Endothelial cell (in vitro differentiated cells): ENCODE measurements around the gene PSMD13. TPM values are rescaled to one million over a fixed set of nuclear protein-coding genes. Genes with fewer than 3 reads are reported as not detected.

Source experiments
- DNase-seq: peaks from one replicate; pipeline ENCODE4 v3.0.0; 2021; ENCODE audit warnings: low spot score
- H3K27ac Mint-ChIP-seq: one replicate; pipeline ENCODE4 v1.8.0; 2021; ENCODE audit warnings: mixed read lengths, inconsistent platforms; ENCODE audit not compliant: unreplicated experiment
- H3K27me3 Mint-ChIP-seq: one replicate; pipeline ENCODE4 v1.8.0; 2021; ENCODE audit warnings: mild to moderate bottlenecking, moderate library complexity, mixed read lengths, inconsistent platforms; ENCODE audit not compliant: unreplicated experiment
- H3K36me3 Mint-ChIP-seq: one replicate; pipeline ENCODE4 v1.8.0; 2021; ENCODE audit warnings: mild to moderate bottlenecking, low read depth, mixed read lengths, inconsistent platforms; ENCODE audit not compliant: unreplicated experiment
- H3K4me1 Mint-ChIP-seq: one replicate; pipeline ENCODE4 v1.8.0; 2021; ENCODE audit warnings: mild to moderate bottlenecking, mixed read lengths, inconsistent platforms; ENCODE audit not compliant: unreplicated experiment
- H3K4me3 Mint-ChIP-seq: one replicate; pipeline ENCODE4 v1.8.0; 2021; ENCODE audit warnings: mild to moderate bottlenecking, mixed read lengths, inconsistent platforms; ENCODE audit not compliant: unreplicated experiment
- H3K9me3 Mint-ChIP-seq: one replicate; pipeline ENCODE4 v1.8.0; 2021; ENCODE audit warnings: mixed read lengths, inconsistent platforms; ENCODE audit not compliant: unreplicated experiment
- total RNA-seq: library from RNA; stranded (reverse); fragmentation: NEBNext Ultra II Directional; extraction: Animal tissue kit (Norgen Biotek cat#: 25700); gene quantifications from one replicate; pipeline ENCODE4 v1.2.1, GENCODE V29; 2021; ENCODE audit not compliant: unreplicated experiment
- TF ChIP-seq, protein P1 (sequence below): fragments of 200-600 bp; sonication (generic); IDR thresholded peaks from one replicate; pipeline ENCODE4 v1.5.0; 2021; ENCODE audit warnings: antibody characterized with exemption; ENCODE audit not compliant: unreplicated experiment

PSMD13 gene
- total RNA-seq, 1 donor from 2014 or later: 189 TPM

DNA sequence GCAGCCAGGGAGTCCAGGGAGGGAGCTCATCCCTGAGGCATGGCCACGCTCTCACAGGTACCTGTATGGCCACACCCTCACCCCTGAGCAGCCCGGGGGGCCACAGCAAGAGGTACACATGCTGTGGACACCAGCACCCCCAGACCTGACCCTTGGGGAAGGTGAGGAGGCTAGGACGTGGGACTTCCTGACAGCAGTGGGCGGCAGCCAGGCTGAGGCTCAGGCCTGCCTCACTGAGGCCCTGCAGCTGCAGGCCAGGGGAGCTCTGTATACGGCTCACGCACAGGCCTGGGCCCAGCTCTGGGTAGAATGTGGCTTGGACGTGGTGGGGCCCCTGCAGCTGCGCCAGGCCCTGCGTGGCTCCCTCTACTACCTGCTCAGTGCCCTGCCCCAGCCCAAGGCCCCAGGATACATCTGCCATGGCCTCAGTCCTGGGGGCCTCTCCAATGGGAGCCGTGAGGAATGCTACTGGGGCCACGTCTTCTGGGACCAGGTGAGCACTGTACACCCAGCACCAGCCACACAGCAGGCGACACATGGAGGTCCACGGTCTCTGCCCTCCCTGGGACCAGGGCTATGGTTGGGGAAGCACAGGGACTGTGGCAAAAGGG lies 54.0 kb downstream of the PSMD13 start:
- TF ChIP-seq, protein P1, sequence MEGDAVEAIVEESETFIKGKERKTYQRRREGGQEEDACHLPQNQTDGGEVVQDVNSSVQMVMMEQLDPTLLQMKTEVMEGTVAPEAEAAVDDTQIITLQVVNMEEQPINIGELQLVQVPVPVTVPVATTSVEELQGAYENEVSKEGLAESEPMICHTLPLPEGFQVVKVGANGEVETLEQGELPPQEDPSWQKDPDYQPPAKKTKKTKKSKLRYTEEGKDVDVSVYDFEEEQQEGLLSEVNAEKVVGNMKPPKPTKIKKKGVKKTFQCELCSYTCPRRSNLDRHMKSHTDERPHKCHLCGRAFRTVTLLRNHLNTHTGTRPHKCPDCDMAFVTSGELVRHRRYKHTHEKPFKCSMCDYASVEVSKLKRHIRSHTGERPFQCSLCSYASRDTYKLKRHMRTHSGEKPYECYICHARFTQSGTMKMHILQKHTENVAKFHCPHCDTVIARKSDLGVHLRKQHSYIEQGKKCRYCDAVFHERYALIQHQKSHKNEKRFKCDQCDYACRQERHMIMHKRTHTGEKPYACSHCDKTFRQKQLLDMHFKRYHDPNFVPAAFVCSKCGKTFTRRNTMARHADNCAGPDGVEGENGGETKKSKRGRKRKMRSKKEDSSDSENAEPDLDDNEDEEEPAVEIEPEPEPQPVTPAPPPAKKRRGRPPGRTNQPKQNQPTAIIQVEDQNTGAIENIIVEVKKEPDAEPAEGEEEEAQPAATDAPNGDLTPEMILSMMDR: no peak
- no peaks in the 10 kb centered on the region for H3K4me1 Mint-ChIP-seq
- DNase-seq: no peak
- peaks cover 15% of the 10 kb centered on the region for H3K27me3 Mint-ChIP-seq
- no peak overlapping the region for H3K27ac Mint-ChIP-seq
- no peak overlapping the region for H3K4me3 Mint-ChIP-seq
- no peaks in the 10 kb centered on the region for H3K36me3 Mint-ChIP-seq
- no peaks in the 10 kb centered on the region for H3K9me3 Mint-ChIP-seq

DNA sequence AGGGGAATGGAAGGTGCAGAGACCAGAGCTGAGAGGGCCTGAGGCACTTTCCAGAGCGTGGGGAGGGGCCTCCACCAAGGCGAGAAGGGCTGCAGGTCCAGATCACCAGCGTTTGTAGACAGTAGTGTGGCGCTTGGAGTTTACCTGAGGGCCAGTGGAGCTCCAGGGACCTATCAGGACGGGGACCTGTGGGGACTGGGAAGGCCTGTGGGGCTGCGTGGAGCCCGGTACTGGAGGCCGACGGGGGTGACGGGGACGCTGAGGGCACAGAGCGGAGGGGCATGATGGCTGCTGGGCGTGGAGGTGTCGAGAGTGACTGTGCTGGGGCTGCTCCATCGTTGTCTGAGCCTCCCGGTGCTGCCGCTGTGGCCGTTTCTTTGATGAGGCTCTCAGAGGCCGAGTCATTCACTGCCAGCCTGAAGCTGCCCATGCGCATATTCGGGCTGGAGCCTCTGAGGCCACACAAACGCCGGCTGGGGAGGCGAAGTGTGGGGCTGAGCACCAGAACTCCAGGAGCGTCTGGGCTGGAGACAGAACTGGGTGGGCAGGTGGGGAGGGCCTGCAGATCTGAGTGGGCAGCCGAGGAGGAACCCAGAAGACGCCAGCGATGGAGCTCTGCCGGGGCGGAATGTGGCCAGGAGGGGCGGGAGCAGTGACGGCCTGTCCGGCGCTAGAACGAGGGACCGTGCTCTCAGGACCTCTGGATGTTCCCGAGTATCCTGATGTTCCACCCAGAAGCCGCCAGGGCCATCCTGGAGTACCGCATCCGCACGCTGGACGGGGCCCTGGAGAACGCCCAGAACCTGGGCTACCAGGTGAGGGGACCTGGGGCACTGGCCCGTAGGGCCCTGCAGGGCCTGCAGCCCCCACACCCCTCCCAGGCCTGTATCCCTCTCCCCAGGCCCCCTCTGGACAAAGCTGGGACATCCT lies 54.8 kb downstream of the PSMD13 start:
- no peak for DNase-seq
- H3K27me3 Mint-ChIP-seq: peaks cover 15% of the 10 kb centered on the region

DNA sequence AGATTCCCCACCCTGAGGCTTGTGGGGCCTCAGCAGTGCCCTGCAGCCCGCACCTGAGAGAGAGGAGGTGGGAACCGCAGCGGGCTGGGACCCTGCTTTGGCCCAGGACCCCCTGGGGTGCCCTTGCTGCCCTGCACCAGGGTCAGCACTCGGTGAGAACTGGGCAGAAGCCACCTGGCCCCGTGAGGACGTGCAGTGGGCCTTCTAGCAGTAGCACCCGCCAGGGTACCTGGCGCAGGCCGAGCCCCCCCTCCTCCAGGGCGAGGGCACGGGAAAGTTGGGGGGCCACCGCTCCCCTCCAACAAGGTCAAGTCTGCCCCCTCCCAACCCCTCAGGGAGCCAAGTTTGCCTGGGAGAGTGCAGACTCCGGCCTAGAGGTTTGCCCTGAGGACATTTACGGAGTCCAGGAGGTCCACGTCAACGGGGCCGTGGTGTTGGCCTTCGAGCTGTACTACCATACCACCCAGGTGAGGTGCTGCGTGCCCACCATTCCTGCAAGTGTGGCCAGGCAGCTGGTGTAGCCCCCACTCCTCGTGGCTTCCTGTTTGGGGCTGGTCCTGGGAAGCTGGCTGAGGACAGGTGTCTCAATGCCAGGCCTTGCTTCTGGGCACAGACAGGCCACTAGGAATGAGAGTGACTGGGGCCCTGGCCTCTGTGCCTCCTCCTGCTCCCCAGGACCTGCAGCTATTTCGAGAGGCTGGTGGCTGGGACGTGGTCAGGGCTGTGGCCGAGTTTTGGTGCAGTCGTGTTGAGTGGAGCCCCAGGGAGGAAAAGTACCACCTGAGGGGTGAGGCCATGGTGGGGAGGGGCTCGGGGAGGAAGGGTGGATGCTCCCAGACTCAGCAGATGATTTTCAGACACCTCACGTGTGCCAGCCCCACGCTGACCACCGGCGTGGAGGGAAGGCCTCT lies 55.7 kb downstream of the PSMD13 start:
- DNase-seq: no peak
- Mint-ChIP-seq H3K27ac (no peak overlapping the region), H3K27me3 (peaks cover 9% of the 10 kb centered on the region), H3K9me3 (no peaks in the 10 kb centered on the region), H3K36me3 (peaks cover 3% of the 10 kb centered on the region), H3K4me3 (no peak overlapping the region), H3K4me1 (peaks cover 2% of the 10 kb centered on the region)
- TF ChIP-seq, protein P1: no peak

More for the DNA sequence above, 54.8 kb downstream of the PSMD13 start:
- no peaks in the 10 kb centered on the region for H3K36me3 Mint-ChIP-seq
- H3K9me3 Mint-ChIP-seq: no peaks in the 10 kb centered on the region
- TF ChIP-seq, protein P1: no peak
- no peak overlapping the region for H3K4me3 Mint-ChIP-seq
- no peaks in the 10 kb centered on the region for H3K4me1 Mint-ChIP-seq
- no peak overlapping the region for H3K27ac Mint-ChIP-seq

DNA sequence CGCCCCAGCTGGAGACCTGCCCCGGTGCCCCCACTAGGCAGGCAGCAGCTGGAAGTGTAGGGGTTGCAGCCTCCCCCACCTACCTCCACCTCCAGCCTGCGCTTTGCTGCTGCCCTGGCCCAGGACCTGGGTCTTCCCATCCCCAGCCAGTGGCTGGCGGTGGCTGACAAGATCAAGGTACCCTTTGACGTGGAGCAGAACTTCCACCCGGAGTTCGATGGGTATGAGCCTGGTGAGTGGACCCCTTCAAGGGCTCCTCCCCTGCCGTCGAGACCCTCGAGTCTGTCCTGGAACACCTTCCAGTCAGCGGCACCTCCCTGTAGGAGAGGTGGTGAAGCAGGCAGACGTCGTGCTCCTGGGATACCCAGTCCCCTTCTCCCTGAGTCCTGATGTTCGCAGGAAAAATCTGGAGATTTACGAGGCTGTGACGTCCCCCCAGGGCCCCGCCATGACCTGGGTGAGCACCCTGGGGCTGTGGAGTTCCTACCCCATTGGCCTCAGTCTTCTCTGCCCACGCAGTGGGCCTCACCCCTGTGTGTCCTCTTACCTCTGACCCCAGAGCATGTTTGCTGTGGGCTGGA lies 56.6 kb downstream of the PSMD13 start:
- no peak overlapping the region for H3K27ac Mint-ChIP-seq
- DNase-seq: no peak
- TF ChIP-seq, protein P1: no peak
- H3K4me1 Mint-ChIP-seq: peaks cover 5% of the 10 kb centered on the region
- H3K4me3 Mint-ChIP-seq: no peak overlapping the region
- no peaks in the 10 kb centered on the region for H3K9me3 Mint-ChIP-seq
- H3K27me3 Mint-ChIP-seq: peaks cover 5% of the 10 kb centered on the region
- peaks cover 6% of the 10 kb centered on the region for H3K36me3 Mint-ChIP-seq
